ENCODE results near the gene TNPO2.

Gene TNPO2

GRCh38 chr19:12749938-12750521, 26.3 kb upstream of the TNPO2 start:
- Histone ChIP-seq H3K9me3 (ENCODE audit: severe bottlenecking) (no peaks in the 10 kb centered on the region), H3K27ac (no peak overlapping the region), H3K36me3 (peaks cover 30% of the 10 kb centered on the region), H3K4me3 (ENCODE audit: low read depth, low read length) (no peak overlapping the region), H3K27me3 (ENCODE audit: insufficient read depth, low read depth, severe bottlenecking) (no peaks in the 10 kb centered on the region)
- DNase-seq: no peak
- TF ChIP-seq, protein P1, sequence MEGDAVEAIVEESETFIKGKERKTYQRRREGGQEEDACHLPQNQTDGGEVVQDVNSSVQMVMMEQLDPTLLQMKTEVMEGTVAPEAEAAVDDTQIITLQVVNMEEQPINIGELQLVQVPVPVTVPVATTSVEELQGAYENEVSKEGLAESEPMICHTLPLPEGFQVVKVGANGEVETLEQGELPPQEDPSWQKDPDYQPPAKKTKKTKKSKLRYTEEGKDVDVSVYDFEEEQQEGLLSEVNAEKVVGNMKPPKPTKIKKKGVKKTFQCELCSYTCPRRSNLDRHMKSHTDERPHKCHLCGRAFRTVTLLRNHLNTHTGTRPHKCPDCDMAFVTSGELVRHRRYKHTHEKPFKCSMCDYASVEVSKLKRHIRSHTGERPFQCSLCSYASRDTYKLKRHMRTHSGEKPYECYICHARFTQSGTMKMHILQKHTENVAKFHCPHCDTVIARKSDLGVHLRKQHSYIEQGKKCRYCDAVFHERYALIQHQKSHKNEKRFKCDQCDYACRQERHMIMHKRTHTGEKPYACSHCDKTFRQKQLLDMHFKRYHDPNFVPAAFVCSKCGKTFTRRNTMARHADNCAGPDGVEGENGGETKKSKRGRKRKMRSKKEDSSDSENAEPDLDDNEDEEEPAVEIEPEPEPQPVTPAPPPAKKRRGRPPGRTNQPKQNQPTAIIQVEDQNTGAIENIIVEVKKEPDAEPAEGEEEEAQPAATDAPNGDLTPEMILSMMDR (IDR thresholded peaks at IDR 0.05; ENCODE audit: low read depth, low read length): no peak

- peak; percentile 84 for DNase-seq
- TF ChIP-seq, protein P1 (IDR thresholded peaks at IDR 0.05; ENCODE audit: low read depth, low read length): no peak
- H3K27ac ChIP-seq: peak overlapping the region; percentile 57
These were observed 24.8 kb upstream of the TNPO2 start for GRCh38 chr19:12748489-12748888.

DNA sequence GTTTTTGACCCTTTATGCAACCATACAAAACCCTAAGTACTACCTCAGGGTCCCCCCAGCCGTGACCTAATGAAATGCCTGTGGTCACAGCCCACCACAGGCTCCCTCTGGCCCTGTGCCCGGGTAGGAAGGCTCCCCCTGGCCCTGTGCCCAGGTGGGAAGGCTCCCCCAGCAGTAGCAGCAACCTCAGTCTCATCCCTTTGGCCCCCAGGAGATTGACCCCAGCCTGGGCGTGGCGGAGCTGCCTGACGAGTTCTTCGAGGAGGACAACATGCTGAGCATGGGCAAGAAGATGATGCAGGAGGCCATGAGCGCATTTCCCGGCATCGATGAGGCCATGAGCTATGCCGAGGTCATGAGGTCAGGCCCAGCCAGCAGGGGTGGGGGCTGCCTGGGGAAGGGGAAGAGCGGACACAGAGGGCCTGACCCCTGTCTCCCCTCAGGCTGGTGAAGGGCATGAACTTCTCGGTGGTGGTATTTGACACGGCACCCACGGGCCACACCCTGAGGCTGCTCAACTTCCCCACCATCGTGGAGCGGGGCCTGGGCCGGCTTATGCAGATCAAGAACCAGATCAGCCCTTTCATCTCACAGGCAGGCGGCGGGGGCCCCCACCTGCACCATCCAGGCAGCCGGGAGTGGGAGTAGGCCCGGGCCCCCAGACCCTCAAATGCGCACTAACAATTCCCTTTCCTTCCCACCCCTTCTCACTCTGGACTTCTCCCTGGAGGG, 21.6 kb upstream of the TNPO2 start:
- Histone ChIP-seq H3K27me3 (ENCODE audit: insufficient read depth, low read depth, severe bottlenecking) (no peaks in the 10 kb centered on the region), H3K9me3 (ENCODE audit: severe bottlenecking) (no peaks in the 10 kb centered on the region), H3K4me3 (ENCODE audit: low read depth, low read length) (no peak overlapping the region), H3K27ac (no peak overlapping the region; the same call in 1 of the 2 replicates), H3K36me3 (peaks cover 59% of the 10 kb centered on the region)
- DNase-seq: no peak
- TF ChIP-seq, protein P1 (IDR thresholded peaks at IDR 0.05; ENCODE audit: low read depth, low read length): no peak

More at GRCh38 chr19:12748489-12748888, 24.8 kb upstream of the TNPO2 start:
- Histone ChIP-seq H3K27me3 (ENCODE audit: insufficient read depth, low read depth, severe bottlenecking) (no peaks in the 10 kb centered on the region), H3K36me3 (peaks cover 40% of the 10 kb centered on the region), H3K9me3 (ENCODE audit: severe bottlenecking) (no peaks in the 10 kb centered on the region), H3K4me3 (ENCODE audit: low read depth, low read length) (no peak overlapping the region)

GRCh38 chr19:12737835-12738351, 14.2 kb upstream of the TNPO2 start:
- Histone ChIP-seq H3K36me3 (peaks cover 42% of the 10 kb centered on the region), H3K27me3 (ENCODE audit: insufficient read depth, low read depth, severe bottlenecking) (no peaks in the 10 kb centered on the region), H3K9me3 (ENCODE audit: severe bottlenecking) (no peaks in the 10 kb centered on the region), H3K27ac (peak overlapping the region; percentile 100), H3K4me3 (ENCODE audit: low read depth, low read length) (peak overlapping the region; percentile 96)
- TF ChIP-seq, protein P1 (IDR thresholded peaks at IDR 0.05; ENCODE audit: low read depth, low read length): no peak
- no peak for DNase-seq

DNA sequence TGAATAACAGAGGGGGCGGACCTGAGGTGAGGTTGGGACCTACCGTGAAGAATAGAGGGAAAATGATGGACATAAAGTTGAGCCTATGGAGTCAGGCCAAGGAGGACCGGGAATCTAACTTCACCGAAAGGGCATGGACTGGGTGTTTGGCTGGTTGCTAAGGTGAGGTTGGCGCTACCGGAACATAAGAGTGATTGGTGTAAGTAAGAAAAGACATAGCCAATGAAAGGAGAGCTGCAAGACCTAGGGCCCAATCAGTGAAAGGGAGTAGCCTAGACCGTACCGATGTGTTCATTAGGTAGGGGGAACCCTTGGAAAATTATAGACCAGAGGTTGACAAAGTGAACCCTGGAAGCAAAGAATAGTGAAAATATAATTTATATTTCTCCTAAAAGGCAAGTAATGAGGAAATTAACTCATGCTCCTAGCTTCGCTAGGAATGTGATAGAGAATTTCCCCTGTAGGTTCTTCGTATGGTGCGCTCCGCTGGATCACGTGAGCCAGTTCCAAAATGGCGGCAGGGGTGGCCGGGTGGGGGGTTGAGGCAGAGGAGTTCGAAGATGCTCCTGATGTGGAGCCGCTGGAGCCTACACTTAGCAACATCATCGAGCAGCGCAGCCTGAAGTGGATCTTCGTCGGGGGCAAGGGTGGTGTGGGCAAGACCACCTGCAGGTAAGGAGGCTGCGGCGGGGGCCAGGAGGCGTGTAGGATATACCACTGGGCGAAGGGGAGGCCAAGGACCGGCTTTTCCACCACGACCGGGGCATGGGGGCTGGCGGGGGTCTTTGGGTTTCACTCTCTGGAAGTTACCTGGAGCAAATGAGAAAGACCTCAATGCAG, 13.5 kb upstream of the TNPO2 start, which contains the start of gene GET3:
TSS of gene GET3 (plus strand) at position 503 of the 840 bp plus-strand sequence. CDS start at position 512, 9 bp downstream.
- Histone ChIP-seq H3K4me3 (ENCODE audit: low read depth, low read length) (peak within 1 kb of the TSS; percentile 96), H3K27me3 (ENCODE audit: insufficient read depth, low read depth, severe bottlenecking) (no peaks in the 10 kb centered on the region), H3K27ac (peak within 1 kb of the TSS; percentile 100), H3K9me3 (ENCODE audit: severe bottlenecking) (no peaks in the 10 kb centered on the region), H3K36me3 (peaks cover 44% of the 10 kb centered on the region)
- TF ChIP-seq, protein P1 (IDR thresholded peaks at IDR 0.05; ENCODE audit: low read depth, low read length): no peak
- DNase-seq: peak; percentile 97
